IMR-90 (cell line): Measurements from ENCODE around the gene ANKRD35. TPM values are rescaled to one million over a fixed set of nuclear protein-coding genes. Genes with fewer than 3 reads are reported as not detected.

Experiments used
- ATAC-seq: fragments of 200-7000 bp; cut with Tn5 transposase; 2 replicates; pipeline ENCODE4 v1.9.1; 2020; ENCODE audit warnings: low read depth, mild to moderate bottlenecking, moderate library complexity
- BruUV-seq: library from RNA; stranded (reverse); fragments of 400-500 nt; replicated peaks from 2 replicates; lab custom pipeline; 2021; lab: Mats Ljungman, UMichigan
- CTCF ChIA-PET: fragments of 300-600 bp; formaldehyde crosslinking; extraction: SDS; loops from one replicate; lab custom pipeline; 2021; ENCODE audit warnings: antibody characterized with exemption; lab: Yijun Ruan, JAX
- POLR2A ChIA-PET: fragments of 300-600 bp; sonication (Branson Sonifier 250); formaldehyde crosslinking; loops from one replicate; lab custom pipeline; 2022; ENCODE audit warnings: antibody characterized with exemption; ENCODE audit not compliant: unreplicated experiment; lab: Charles Lee
- DNase-seq: peaks from one replicate; pipeline ENCODE4 v3.0.0; 2013
- H2AFZ ChIP-seq: replicated peaks from 2 replicates; pipeline ENCODE3; 2013; ENCODE audit warnings: low read length, mild to moderate bottlenecking; ENCODE audit not compliant: poor library complexity
- H2AK5ac ChIP-seq: 2 replicates; pipeline ENCODE4 v1.6.1; 2013; ENCODE audit warnings: low read depth, low read length, inconsistent platforms
- H2AK9ac ChIP-seq: replicated peaks from 2 replicates; pipeline ENCODE3; 2013; ENCODE audit warnings: mild to moderate bottlenecking, low read depth, low read length, moderate library complexity; ENCODE audit not compliant: poor library complexity
- H2BK120ac ChIP-seq: 2 replicates; pipeline ENCODE4 v1.6.1; 2013; ENCODE audit warnings: low read depth, low read length, inconsistent platforms
- H2BK15ac ChIP-seq: 3 replicates; pipeline ENCODE4 v1.6.1; 2013; ENCODE audit warnings: low read depth, low read length, inconsistent platforms
- H2BK20ac ChIP-seq: 2 replicates; pipeline ENCODE4 v1.6.1; 2013; ENCODE audit warnings: low read depth, mild to moderate bottlenecking, inconsistent platforms, low read length, moderate library complexity
- H2BK5ac ChIP-seq: 2 replicates; pipeline ENCODE4 v1.6.1; 2013; ENCODE audit warnings: mild to moderate bottlenecking, low read depth, low read length, inconsistent platforms; ENCODE audit not compliant: poor library complexity, severe bottlenecking
- H3K14ac ChIP-seq: replicated peaks from 2 replicates; pipeline ENCODE4 v1.6.1; 2013; ENCODE audit warnings: low read depth, low read length, inconsistent platforms
- H3K18ac ChIP-seq: 2 replicates; pipeline ENCODE4 v1.6.1; 2013; ENCODE audit warnings: low read depth, low read length, control low read depth
- H3K23ac ChIP-seq: 2 replicates; pipeline ENCODE4 v1.6.1; 2013; ENCODE audit warnings: low read depth, low read length, inconsistent platforms
- H3K27ac ChIP-seq: 2 replicates; pipeline ENCODE4 v1.5.1; 2013; ENCODE audit warnings: mild to moderate bottlenecking, control low read depth, low read length; ENCODE audit not compliant: insufficient read depth
- H3K27me3 ChIP-seq: 2 replicates; pipeline ENCODE4 v1.6.1; 2013; ENCODE audit warnings: low read length; ENCODE audit not compliant: control insufficient read depth, insufficient read depth
- H3K36me3 ChIP-seq: 2 replicates; pipeline ENCODE4 v1.6.1; 2013; ENCODE audit warnings: low read length, mixed read lengths; ENCODE audit not compliant: control insufficient read depth, insufficient read depth
- H3K4ac ChIP-seq: 2 replicates; pipeline ENCODE4 v1.6.1; 2013; ENCODE audit warnings: low read depth, low read length, inconsistent platforms
- H3K4me1 ChIP-seq: 2 replicates; pipeline ENCODE4 v1.6.1; 2013; ENCODE audit warnings: low read length, mixed read lengths; ENCODE audit not compliant: control insufficient read depth, insufficient read depth
- H3K4me2 ChIP-seq: 2 replicates; pipeline ENCODE4 v1.6.1; 2013; ENCODE audit warnings: low read depth, mild to moderate bottlenecking, control low read depth, low read length, moderate library complexity
- H3K4me3 ChIP-seq: 2 replicates; pipeline ENCODE4 v1.5.1; 2013; ENCODE audit warnings: low read depth, mild to moderate bottlenecking, control low read depth, low read length, moderate library complexity; ENCODE audit not compliant: insufficient read depth
- H3K56ac ChIP-seq: 2 replicates; pipeline ENCODE4 v1.6.1; 2013; ENCODE audit warnings: low read length, inconsistent platforms; ENCODE audit not compliant: insufficient read depth; ENCODE audit errors: extremely low read depth
- H3K79me1 ChIP-seq, 2 experiments: 2 replicates each; pipeline ENCODE4 v1.6.1; 2013; ENCODE audit warnings: low read length in 2 of 2, inconsistent platforms in 1 of 2, low read depth in 1 of 2
- H3K9ac ChIP-seq: 2 replicates; pipeline ENCODE4 v1.6.1; 2013; ENCODE audit warnings: low read depth, low read length, control low read depth
- H3K9me1 ChIP-seq: 2 replicates; pipeline ENCODE4 v1.6.1; 2013; ENCODE audit warnings: low read length, inconsistent platforms; ENCODE audit not compliant: insufficient read depth
- H3K9me3 ChIP-seq: 2 replicates; pipeline ENCODE4 v1.6.1; 2013; ENCODE audit warnings: low read length; ENCODE audit not compliant: control insufficient read depth, insufficient read depth
- H4K20me1 ChIP-seq: 2 replicates; pipeline ENCODE4 v1.6.1; 2013; ENCODE audit warnings: low read length, inconsistent platforms; ENCODE audit not compliant: insufficient read depth
- H4K5ac ChIP-seq: 2 replicates; pipeline ENCODE4 v1.6.1; 2013; ENCODE audit warnings: mild to moderate bottlenecking, low read depth, low read length, control low read depth
- H4K8ac ChIP-seq, 2 experiments: 2 replicates each; pipeline ENCODE4 v1.6.1; 2013; ENCODE audit warnings: low read depth in 2 of 2, low read length in 2 of 2, control low read depth in 1 of 2, inconsistent platforms in 1 of 2
- H4K91ac ChIP-seq: 2 replicates; pipeline ENCODE4 v1.6.1; 2013; ENCODE audit warnings: low read depth, low read length, inconsistent platforms; ENCODE audit not compliant: insufficient read depth
- BHLHE40 ChIP-seq: fragments of 150-350 bp; IDR thresholded peaks from 2 replicates; pipeline ENCODE4 v1.6.1; 2016; ENCODE audit warnings: mild to moderate bottlenecking, low read depth, low read length
- CEBPB ChIP-seq: IDR thresholded peaks from 2 replicates; pipeline ENCODE4 v1.6.1; 2012; ENCODE audit warnings: low read depth, low read length, improper control_type of control experiment
- CHD1 ChIP-seq: IDR thresholded peaks from 2 replicates; pipeline ENCODE4 v1.6.1; 2012; ENCODE audit warnings: low read depth, low read length, improper control_type of control experiment
- FOS ChIP-seq: fragments of 150-350 bp; IDR thresholded peaks from 2 replicates; pipeline ENCODE4 v1.6.1; 2016; ENCODE audit warnings: low read depth, low read length
- MAFK ChIP-seq: IDR thresholded peaks from 2 replicates; pipeline ENCODE4 v1.6.1; 2012; ENCODE audit warnings: low read depth, low read length, improper control_type of control experiment
- MAZ ChIP-seq: IDR thresholded peaks from 2 replicates; pipeline ENCODE4 v1.6.1; 2012; ENCODE audit warnings: low read depth, mild to moderate bottlenecking, low read length, improper control_type of control experiment, moderate library complexity, borderline replicate concordance
- MXI1 ChIP-seq: IDR thresholded peaks from 2 replicates; pipeline ENCODE4 v1.6.1; 2012; ENCODE audit warnings: low read depth, mild to moderate bottlenecking, low read length, moderate library complexity, borderline replicate concordance
- NFE2L2 ChIP-seq: fragments of 150-350 bp; IDR thresholded peaks from 2 replicates; pipeline ENCODE4 v1.6.1; 2016; ENCODE audit warnings: low read depth, mild to moderate bottlenecking, low read length
- POLR2A ChIP-seq: IDR thresholded peaks from 2 replicates; pipeline ENCODE4 v1.6.1; 2012; ENCODE audit warnings: mild to moderate bottlenecking, low read depth, low read length
- RAD21 ChIP-seq: IDR thresholded peaks from 2 replicates; pipeline ENCODE4 v1.6.1; 2012; ENCODE audit warnings: low read length, improper control_type of control experiment
- RCOR1 ChIP-seq: IDR thresholded peaks from 2 replicates; pipeline ENCODE4 v1.6.1; 2012; ENCODE audit warnings: mild to moderate bottlenecking, low read length, improper control_type of control experiment; ENCODE audit not compliant: insufficient replicate concordance
- RFX5 ChIP-seq: IDR thresholded peaks from 2 replicates; pipeline ENCODE4 v1.8.0; 2012; ENCODE audit warnings: low read depth, mild to moderate bottlenecking, low read length, moderate library complexity
- SMC3 ChIP-seq: fragments of 150-350 bp; IDR thresholded peaks from 2 replicates; pipeline ENCODE4 v1.6.1; 2016; ENCODE audit warnings: low read depth, mild to moderate bottlenecking, antibody characterized with exemption, low read length, moderate library complexity
- WGBS, 2 experiments: methylation state at CpG; one replicate each; pipeline versions ENCODE4 v1.1.5 to v1.1.7; 2013; ENCODE audit warnings: missing lambda C conversion rate in 2 of 2; ENCODE audit not compliant: insufficient read length in 1 of 2; ENCODE audit errors: extremely low coverage in 2 of 2; 5-methylcytosine and 5-hydroxymethylcytosine counted together
- dilution Hi-C: fragments of 300-500 bp; cut with HindIII; formaldehyde crosslinking; loops from one replicate; pipeline ENCODE4 v1.14.3; 2018; ENCODE audit warnings: low sequenced_read_pairs; ENCODE audit not compliant: unreplicated experiment
- in situ Hi-C: fragments of 300-500 bp; cut with MboI; formaldehyde crosslinking; loops from 3 replicates; pipeline ENCODE4 v1.14.3; 2019; ENCODE audit warnings: low sequenced_read_pairs, inconsistent platforms, mixed read lengths
- intact Hi-C: fragments of 100-400 bp; cut with micrococcal nuclease; formaldehyde crosslinking; loops from 2 replicates; pipeline ENCODE4 v1.10.0; 2022
- polyA plus RNA-seq, 3 experiments: library from polyadenylated mRNA; depleted of rRNA; stranded (reverse); fragments of >200 nt; gene quantifications; 2 replicates each; pipeline ENCODE4 v1.2.3, GENCODE V29; 2012; ENCODE audit warnings: low replicate concordance in 1 of 3
- total RNA-seq: library from RNA; depleted of rRNA; stranded (reverse); fragments of >200 nt; gene quantifications from 2 replicates; pipeline ENCODE4 v1.2.3, GENCODE V29; 2012
- TF ChIP-seq, protein P1 (sequence below): fragments of 150-350 bp; IDR thresholded peaks from 2 replicates; pipeline ENCODE4 v1.6.1; 2016; ENCODE audit warnings: low read depth, mild to moderate bottlenecking, low read length, moderate library complexity, borderline replicate concordance
- TF ChIP-seq, protein P2 (sequence below): conservative IDR thresholded peaks from 2 replicates; pipeline ENCODE4 v1.5.1; 2012; ENCODE audit warnings: mild to moderate bottlenecking, low read depth, low read length, improper control_type of control experiment
- TF ChIP-seq, protein P3 (sequence below): fragments of 150-350 bp; IDR thresholded peaks from 2 replicates; pipeline ENCODE4 v1.6.1; 2017; ENCODE audit warnings: mild to moderate bottlenecking, antibody characterized with exemption, low read length, low read depth

The ANKRD35 gene
- total and polyA plus RNA-seq, 2 of the 4 experiments (the other 2 are of a cell fraction), result 0.90 to 2.4 TPM

DNA sequence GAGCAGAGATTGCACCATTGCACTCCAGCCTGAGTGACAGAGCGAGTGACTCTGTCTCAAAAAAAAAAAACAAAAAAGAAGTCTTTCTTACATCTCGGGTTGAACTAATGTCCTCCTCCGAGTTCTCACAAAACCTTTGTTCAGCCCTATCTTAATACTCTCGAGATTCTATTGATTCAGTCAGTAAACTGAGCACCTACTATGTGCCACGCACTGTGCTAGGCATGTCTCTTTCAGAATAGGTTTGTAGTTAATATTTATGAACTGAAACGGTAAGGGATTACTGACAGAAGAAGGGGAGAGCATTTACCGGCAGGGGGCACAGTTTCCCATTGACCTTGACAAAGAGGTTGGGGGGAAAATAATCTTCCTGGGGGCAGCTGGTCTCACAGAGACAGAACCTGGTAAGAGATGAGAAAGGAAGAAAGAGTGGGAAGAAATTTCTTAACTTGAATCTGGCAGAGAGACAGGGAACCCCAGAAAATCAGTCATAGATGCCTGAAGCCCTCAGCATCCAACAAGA lies 30.2 kb downstream of the ANKRD35 start:
- TF ChIP-seq, protein P1, sequence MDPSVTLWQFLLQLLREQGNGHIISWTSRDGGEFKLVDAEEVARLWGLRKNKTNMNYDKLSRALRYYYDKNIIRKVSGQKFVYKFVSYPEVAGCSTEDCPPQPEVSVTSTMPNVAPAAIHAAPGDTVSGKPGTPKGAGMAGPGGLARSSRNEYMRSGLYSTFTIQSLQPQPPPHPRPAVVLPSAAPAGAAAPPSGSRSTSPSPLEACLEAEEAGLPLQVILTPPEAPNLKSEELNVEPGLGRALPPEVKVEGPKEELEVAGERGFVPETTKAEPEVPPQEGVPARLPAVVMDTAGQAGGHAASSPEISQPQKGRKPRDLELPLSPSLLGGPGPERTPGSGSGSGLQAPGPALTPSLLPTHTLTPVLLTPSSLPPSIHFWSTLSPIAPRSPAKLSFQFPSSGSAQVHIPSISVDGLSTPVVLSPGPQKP, result no peak
- TF ChIP-seq, protein P2, sequence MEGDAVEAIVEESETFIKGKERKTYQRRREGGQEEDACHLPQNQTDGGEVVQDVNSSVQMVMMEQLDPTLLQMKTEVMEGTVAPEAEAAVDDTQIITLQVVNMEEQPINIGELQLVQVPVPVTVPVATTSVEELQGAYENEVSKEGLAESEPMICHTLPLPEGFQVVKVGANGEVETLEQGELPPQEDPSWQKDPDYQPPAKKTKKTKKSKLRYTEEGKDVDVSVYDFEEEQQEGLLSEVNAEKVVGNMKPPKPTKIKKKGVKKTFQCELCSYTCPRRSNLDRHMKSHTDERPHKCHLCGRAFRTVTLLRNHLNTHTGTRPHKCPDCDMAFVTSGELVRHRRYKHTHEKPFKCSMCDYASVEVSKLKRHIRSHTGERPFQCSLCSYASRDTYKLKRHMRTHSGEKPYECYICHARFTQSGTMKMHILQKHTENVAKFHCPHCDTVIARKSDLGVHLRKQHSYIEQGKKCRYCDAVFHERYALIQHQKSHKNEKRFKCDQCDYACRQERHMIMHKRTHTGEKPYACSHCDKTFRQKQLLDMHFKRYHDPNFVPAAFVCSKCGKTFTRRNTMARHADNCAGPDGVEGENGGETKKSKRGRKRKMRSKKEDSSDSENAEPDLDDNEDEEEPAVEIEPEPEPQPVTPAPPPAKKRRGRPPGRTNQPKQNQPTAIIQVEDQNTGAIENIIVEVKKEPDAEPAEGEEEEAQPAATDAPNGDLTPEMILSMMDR, result no peak
- no peak for TF ChIP-seq CHD1
- TF ChIP-seq MXI1, result no peak
- no peak for TF ChIP-seq RAD21
- TF ChIP-seq BHLHE40, result no peak
- TF ChIP-seq NFE2L2, result no peak
- TF ChIP-seq RCOR1, result no peak
- no peak for TF ChIP-seq POLR2A
- no peak for TF ChIP-seq MAZ
- no peak for TF ChIP-seq FOS
- TF ChIP-seq CEBPB, result no peak
- TF ChIP-seq MAFK, result no peak
- TF ChIP-seq RFX5, result no peak
- TF ChIP-seq, protein P3, sequence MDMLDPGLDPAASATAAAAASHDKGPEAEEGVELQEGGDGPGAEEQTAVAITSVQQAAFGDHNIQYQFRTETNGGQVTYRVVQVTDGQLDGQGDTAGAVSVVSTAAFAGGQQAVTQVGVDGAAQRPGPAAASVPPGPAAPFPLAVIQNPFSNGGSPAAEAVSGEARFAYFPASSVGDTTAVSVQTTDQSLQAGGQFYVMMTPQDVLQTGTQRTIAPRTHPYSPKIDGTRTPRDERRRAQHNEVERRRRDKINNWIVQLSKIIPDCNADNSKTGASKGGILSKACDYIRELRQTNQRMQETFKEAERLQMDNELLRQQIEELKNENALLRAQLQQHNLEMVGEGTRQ, result no peak
- TF ChIP-seq SMC3, result no peak
- no peak overlapping the region for H2BK5ac ChIP-seq
- H3K4ac ChIP-seq, result no peak overlapping the region
- H3K79me1 ChIP-seq, result peaks cover 19 to 58% of the 10 kb centered on the region in 2 experiments
- DNase-seq (no peak), ATAC-seq (no peak)
- BruUV-seq, result no TSS peak
- in situ Hi-C loops, result no loop called here
- no peak overlapping the region for H4K5ac ChIP-seq
- H3K36me3 ChIP-seq, result peaks cover 42% of the 10 kb centered on the region
- no peak overlapping the region for H2AK5ac ChIP-seq
- dilution Hi-C loops, result no loop called here
- peaks cover 16% of the 10 kb centered on the region; the same call in 1 of the 2 replicates for H4K20me1 ChIP-seq
- intact Hi-C loops, result loop anchor here (5.0 kb wide), 1 partner anchor 102 kb away; the partner anchor contains the start of gene LIX1L
- H3K4me3 ChIP-seq, result no peak overlapping the region
- no peak overlapping the region for H3K9ac ChIP-seq
- H3K4me2 ChIP-seq, result no peak overlapping the region
- H3K14ac ChIP-seq, result no peak overlapping the region
- no peak overlapping the region for H2BK15ac ChIP-seq
- H3K27ac ChIP-seq, result no peak overlapping the region
- no peak overlapping the region for H3K23ac ChIP-seq
- H3K18ac ChIP-seq, result no peak overlapping the region
- 90% methylated on average over 2 of the region's 7 CpGs; no CpG with 5 or more reads in 1 of the 2 experiments for WGBS, 2 experiments
- H4K91ac ChIP-seq, result no peak overlapping the region
- H3K27me3 ChIP-seq, result no peaks in the 10 kb centered on the region
- no peak overlapping the region for H2BK20ac ChIP-seq
- POLR2A ChIA-PET, result no interaction called here
- no peak overlapping the region for H4K8ac ChIP-seq
- H3K9me1 ChIP-seq, result peaks cover 16% of the 10 kb centered on the region
- no peak overlapping the region for H2BK120ac ChIP-seq
- no peak overlapping the region for H3K56ac ChIP-seq
- H3K4me1 ChIP-seq, result peaks cover 4% of the 10 kb centered on the region
- no peaks in the 10 kb centered on the region for H3K9me3 ChIP-seq
- no peak overlapping the region for H2AK9ac ChIP-seq
- no peak overlapping the region for H2AFZ ChIP-seq
- CTCF ChIA-PET, result no interaction called here
